IMR-90 (cell line): ENCODE measurements around the gene GCN1.

Experiments used
- BHLHE40 ChIP-seq: fragments of 150-350 bp; IDR thresholded peaks from 2 replicates; pipeline ENCODE4 v1.6.1; 2016; ENCODE audit warnings: mild to moderate bottlenecking, low read depth, low read length
- CEBPB ChIP-seq: IDR thresholded peaks from 2 replicates; pipeline ENCODE4 v1.6.1; 2012; ENCODE audit warnings: low read depth, low read length, improper control_type of control experiment
- CTCF ChIP-seq: conservative IDR thresholded peaks from 2 replicates; pipeline ENCODE4 v1.5.1; 2012; ENCODE audit warnings: mild to moderate bottlenecking, low read depth, low read length, improper control_type of control experiment
- ELK1 ChIP-seq: fragments of 150-350 bp; IDR thresholded peaks from 2 replicates; pipeline ENCODE4 v1.6.1; 2016; ENCODE audit warnings: low read depth, mild to moderate bottlenecking, low read length, moderate library complexity, borderline replicate concordance
- MAFK ChIP-seq: IDR thresholded peaks from 2 replicates; pipeline ENCODE4 v1.6.1; 2012; ENCODE audit warnings: low read depth, low read length, improper control_type of control experiment
- POLR2A ChIP-seq: IDR thresholded peaks from 2 replicates; pipeline ENCODE4 v1.6.1; 2012; ENCODE audit warnings: mild to moderate bottlenecking, low read depth, low read length
- RAD21 ChIP-seq: IDR thresholded peaks from 2 replicates; pipeline ENCODE4 v1.6.1; 2012; ENCODE audit warnings: low read length, improper control_type of control experiment
- USF2 ChIP-seq: fragments of 150-350 bp; IDR thresholded peaks from 2 replicates; pipeline ENCODE4 v1.6.1; 2017; ENCODE audit warnings: mild to moderate bottlenecking, antibody characterized with exemption, low read length, low read depth

- TF ChIP-seq CTCF (no peak), RAD21 (no peak), POLR2A (no peak), BHLHE40 (no peak), MAFK (no peak), ELK1 (no peak), USF2 (no peak), CEBPB (no peak)
These were observed 83.7 kb downstream of the GCN1 start for GRCh38 chr12:120110550-120111501.
